Measurements from ENCODE around the gene SUFU.

The SUFU gene

DNA sequence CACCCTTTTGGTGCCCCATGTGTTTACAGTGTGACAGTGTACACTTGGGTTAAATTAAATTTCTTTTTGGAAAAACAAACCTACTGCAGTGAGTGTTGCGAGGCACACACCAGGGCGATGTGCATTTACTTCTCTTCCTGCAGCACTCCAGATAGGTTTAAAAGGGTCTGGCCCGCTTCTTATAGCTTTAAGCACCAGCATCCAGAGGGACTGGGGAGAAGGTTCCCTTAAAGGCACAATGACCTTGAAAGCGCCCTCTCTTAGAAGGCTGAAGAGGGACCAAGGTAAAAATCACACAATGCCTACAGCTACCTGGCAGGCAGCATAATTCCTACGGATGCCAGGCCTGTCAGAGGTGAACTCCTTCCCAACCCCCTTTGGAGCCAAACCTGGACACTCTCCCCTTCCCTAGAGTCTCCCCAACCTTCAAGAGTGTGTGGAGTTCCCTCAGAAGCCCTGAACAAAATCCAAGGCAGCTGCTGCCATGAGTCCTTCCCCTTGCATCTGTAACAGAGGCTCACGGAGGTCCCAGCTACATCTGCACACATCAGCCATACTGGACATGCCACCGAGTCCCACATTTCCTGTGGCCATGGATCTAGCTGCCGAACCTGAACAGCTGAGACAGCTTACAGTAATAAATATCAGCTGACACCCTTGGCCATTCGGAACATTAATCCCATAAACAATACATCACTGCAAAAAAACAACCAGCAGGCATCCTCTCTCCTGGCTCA is 173.7 kb downstream of the SUFU start:
- Histone ChIP-seq H3K4me3 (ENCODE audit: low read depth in 1 of 2, low read length in 2 of 2) (no peak overlapping the region), H4K20me1 (ENCODE audit: insufficient read depth, low read length) (no peaks in the 10 kb centered on the region), H3K4me2 (ENCODE audit: insufficient read depth, low read length) (no peak overlapping the region), H3K9ac (ENCODE audit: low read depth, low read length) (no peak overlapping the region), H3K27me3 (ENCODE audit: insufficient read depth, low read length, poor library complexity) (no peaks in the 10 kb centered on the region), H3K79me2 (ENCODE audit: insufficient read depth, low read length) (no peaks in the 10 kb centered on the region), H3K4me1 (ENCODE audit: insufficient read depth, low read length) (peaks cover 38% of the 10 kb centered on the region), H2AFZ (ENCODE audit: low read depth, low read length) (no peak overlapping the region), H3K36me3 (ENCODE audit: insufficient read depth, low read length) (no peaks in the 10 kb centered on the region), H3K27ac (ENCODE audit: low read length) (no peak overlapping the region), H3K9me3 (ENCODE audit: insufficient read depth, low read length, severe bottlenecking) (no peaks in the 10 kb centered on the region)
- ATAC-seq (ENCODE audit: insufficient read depth, low read depth) (no peak), DNase-seq (no peak)
- no peak for TF ChIP-seq CTCF (IDR thresholded peaks at IDR 0.05; ENCODE audit: borderline replicate concordance, extremely low read depth, low read length, poor library complexity, severe bottlenecking)
- no peak for TF ChIP-seq EZH2 (IDR thresholded peaks at IDR 0.05; ENCODE audit: borderline replicate concordance, low read depth, low read length, severe bottlenecking)

DNA sequence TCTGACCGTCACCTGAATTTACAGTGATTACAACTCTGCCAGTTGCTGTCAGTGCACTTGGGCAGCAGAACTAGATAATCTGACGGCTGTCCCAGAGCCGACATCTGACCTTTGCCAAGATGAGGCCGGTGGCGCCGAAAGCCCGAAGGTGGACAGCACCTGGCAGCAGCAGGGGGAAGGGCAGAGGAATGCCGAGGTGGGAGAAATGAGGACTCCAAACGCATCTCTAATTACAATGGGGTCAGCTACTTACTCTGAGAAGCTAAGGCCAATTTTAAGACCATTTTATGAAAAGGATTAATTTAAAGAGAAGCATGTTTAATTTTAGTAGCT is 174.3 kb downstream of the SUFU start:
- no peak overlapping the region for H3K4me2 ChIP-seq (ENCODE audit: insufficient read depth, low read length)

GRCh38 chr10:102678842-102679289 is 175.1 kb downstream of the SUFU start:
- no peak overlapping the region for H3K4me2 ChIP-seq (ENCODE audit: insufficient read depth, low read length)
- no peak for DNase-seq

More for the DNA sequence above, 174.3 kb downstream of the SUFU start:
- peaks cover 38% of the 10 kb centered on the region for H3K4me1 ChIP-seq (ENCODE audit: insufficient read depth, low read length)
- no peaks in the 10 kb centered on the region for H3K9me3 ChIP-seq (ENCODE audit: insufficient read depth, low read length, severe bottlenecking)
- no peaks in the 10 kb centered on the region for H3K27me3 ChIP-seq (ENCODE audit: insufficient read depth, low read length, poor library complexity)
- TF ChIP-seq EZH2 (IDR thresholded peaks at IDR 0.05; ENCODE audit: borderline replicate concordance, low read depth, low read length, severe bottlenecking): no peak
- TF ChIP-seq CTCF (IDR thresholded peaks at IDR 0.05; ENCODE audit: borderline replicate concordance, extremely low read depth, low read length, poor library complexity, severe bottlenecking): no peak
- DNase-seq (no peak), ATAC-seq (ENCODE audit: insufficient read depth, low read depth) (no peak)
- H3K4me3 ChIP-seq (ENCODE audit: low read depth in 1 of 2, low read length in 2 of 2): no peak overlapping the region
- no peaks in the 10 kb centered on the region for H3K36me3 ChIP-seq (ENCODE audit: insufficient read depth, low read length)
- no peak overlapping the region for H3K9ac ChIP-seq (ENCODE audit: low read depth, low read length)
- no peaks in the 10 kb centered on the region for H4K20me1 ChIP-seq (ENCODE audit: insufficient read depth, low read length)
- H3K27ac ChIP-seq (ENCODE audit: low read length): no peak overlapping the region
- no peaks in the 10 kb centered on the region for H3K79me2 ChIP-seq (ENCODE audit: insufficient read depth, low read length)
- H2AFZ ChIP-seq (ENCODE audit: low read depth, low read length): no peak overlapping the region

More at GRCh38 chr10:102678842-102679289, 175.1 kb downstream of the SUFU start:
- Histone ChIP-seq H3K27ac (ENCODE audit: low read length) (no peak overlapping the region), H3K36me3 (ENCODE audit: insufficient read depth, low read length) (no peaks in the 10 kb centered on the region), H3K9me3 (ENCODE audit: insufficient read depth, low read length, severe bottlenecking) (no peaks in the 10 kb centered on the region), H3K4me1 (ENCODE audit: insufficient read depth, low read length) (peaks cover 30% of the 10 kb centered on the region), H3K27me3 (ENCODE audit: insufficient read depth, low read length, poor library complexity) (no peaks in the 10 kb centered on the region), H3K79me2 (ENCODE audit: insufficient read depth, low read length) (no peaks in the 10 kb centered on the region), H3K9ac (ENCODE audit: low read depth, low read length) (no peak overlapping the region), H4K20me1 (ENCODE audit: insufficient read depth, low read length) (no peaks in the 10 kb centered on the region), H3K4me3 (ENCODE audit: low read depth in 1 of 2, low read length in 2 of 2) (no peak overlapping the region), H2AFZ (ENCODE audit: low read depth, low read length) (no peak overlapping the region)
- ATAC-seq (ENCODE audit: insufficient read depth, low read depth): no peak
- TF ChIP-seq EZH2 (IDR thresholded peaks at IDR 0.05; ENCODE audit: borderline replicate concordance, low read depth, low read length, severe bottlenecking) (no peak), CTCF (IDR thresholded peaks at IDR 0.05; ENCODE audit: borderline replicate concordance, extremely low read depth, low read length, poor library complexity, severe bottlenecking) (peak; percentile 27)
